ENCODE measurements around the gene ADORA1. TPM values are rescaled to one million over a fixed set of nuclear protein-coding genes. Genes with fewer than 3 reads are reported as not detected.

ADORA1 gene
- polyA plus RNA-seq, 1 donor from 2014 or later, result not detected

GRCh38 chr1:203162403-203162802, 34.9 kb downstream of the ADORA1 start:
- H3K27me3 Mint-ChIP-seq, result peaks cover 27% of the 10 kb centered on the region
- H3K9me3 Mint-ChIP-seq, result peaks cover 0 to 10% (median 4%) of the 10 kb centered on the region in 3 donors
- no peak overlapping the region for H3K27ac Mint-ChIP-seq
- H3K4me1 Mint-ChIP-seq, result peaks cover 0 to 1% (median 0%) of the 10 kb centered on the region in 3 donors
- H3K36me3 Mint-ChIP-seq, result no peaks in the 10 kb centered on the region
- no peak overlapping the region for H3K4me3 Mint-ChIP-seq

GRCh38 chr1:203163891-203164635, 36.5 kb downstream of the ADORA1 start:
- no peaks in the 10 kb centered on the region for H3K9me3 Mint-ChIP-seq
- no peaks in the 10 kb centered on the region for H3K36me3 Mint-ChIP-seq
- H3K4me3 Mint-ChIP-seq, result no peak overlapping the region
- H3K27ac Mint-ChIP-seq, result peak overlapping the region in 1 of 3 donors; percentile 13
- peaks cover 27% of the 10 kb centered on the region for H3K27me3 Mint-ChIP-seq
- peaks cover 0 to 1% (median 0%) of the 10 kb centered on the region in 3 donors for H3K4me1 Mint-ChIP-seq

GRCh38 chr1:203165101-203165799, 37.7 kb downstream of the ADORA1 start:
- Mint-ChIP-seq H3K9me3 (no peaks in the 10 kb centered on the region), H3K4me3 (peak overlapping the region in 1 of 4 donors; percentile 45), H3K27me3 (peaks cover 27% of the 10 kb centered on the region), H3K4me1 (peaks cover 0 to 1% (median 0%) of the 10 kb centered on the region in 3 donors), H3K36me3 (no peaks in the 10 kb centered on the region), H3K27ac (no peak overlapping the region)

GRCh38 chr1:203165800-203166161, 38.3 kb downstream of the ADORA1 start:
- H3K9me3 Mint-ChIP-seq, result no peaks in the 10 kb centered on the region
- H3K27ac Mint-ChIP-seq, result peak overlapping the region in 1 of 3 donors; percentile 91
- peak overlapping the region in 1 of 4 donors; percentile 45 for H3K4me3 Mint-ChIP-seq
- H3K27me3 Mint-ChIP-seq, result peaks cover 27% of the 10 kb centered on the region
- peaks cover 0 to 1% (median 0%) of the 10 kb centered on the region in 3 donors for H3K4me1 Mint-ChIP-seq
- H3K36me3 Mint-ChIP-seq, result no peaks in the 10 kb centered on the region

GRCh38 chr1:203166192-203166940, 38.8 kb downstream of the ADORA1 start:
- Mint-ChIP-seq H3K4me3 (no peak overlapping the region), H3K27ac (peak overlapping the region in 2 of 3 donors; percentile 40 to 91), H3K27me3 (peaks cover 24% of the 10 kb centered on the region), H3K4me1 (peaks cover 0 to 1% (median 0%) of the 10 kb centered on the region in 3 donors), H3K9me3 (no peaks in the 10 kb centered on the region), H3K36me3 (no peaks in the 10 kb centered on the region)

GRCh38 chr1:203167026-203167912, 39.7 kb downstream of the ADORA1 start:
- Mint-ChIP-seq H3K9me3 (no peaks in the 10 kb centered on the region), H3K27me3 (peaks cover 22% of the 10 kb centered on the region), H3K4me3 (no peak overlapping the region), H3K27ac (no peak overlapping the region), H3K36me3 (no peaks in the 10 kb centered on the region), H3K4me1 (peaks cover 0 to 1% (median 0%) of the 10 kb centered on the region in 3 donors)

- Mint-ChIP-seq H3K27ac (no peak overlapping the region), H3K9me3 (no peaks in the 10 kb centered on the region), H3K4me3 (no peak overlapping the region), H3K4me1 (no peaks in the 10 kb centered on the region), H3K27me3 (peaks cover 21% of the 10 kb centered on the region), H3K36me3 (no peaks in the 10 kb centered on the region)
Observed at GRCh38 chr1:203167913-203168200, 40.3 kb downstream of the ADORA1 start.

GRCh38 chr1:203168256-203168786, 40.8 kb downstream of the ADORA1 start:
- H3K4me3 Mint-ChIP-seq, result no peak overlapping the region
- no peaks in the 10 kb centered on the region for H3K36me3 Mint-ChIP-seq
- H3K27ac Mint-ChIP-seq, result peak overlapping the region in 1 of 3 donors; percentile 74
- H3K27me3 Mint-ChIP-seq, result peaks cover 21% of the 10 kb centered on the region
- H3K4me1 Mint-ChIP-seq, result no peaks in the 10 kb centered on the region
- no peaks in the 10 kb centered on the region for H3K9me3 Mint-ChIP-seq

- H3K9me3 Mint-ChIP-seq, result no peaks in the 10 kb centered on the region
- no peaks in the 10 kb centered on the region for H3K36me3 Mint-ChIP-seq
- H3K27me3 Mint-ChIP-seq, result peaks cover 17% of the 10 kb centered on the region
- H3K4me1 Mint-ChIP-seq, result no peaks in the 10 kb centered on the region
- H3K27ac Mint-ChIP-seq, result no peak overlapping the region
- no peak overlapping the region for H3K4me3 Mint-ChIP-seq
Observed at GRCh38 chr1:203168991-203169390, 41.5 kb downstream of the ADORA1 start.

- H3K4me1 Mint-ChIP-seq, result no peaks in the 10 kb centered on the region
- H3K9me3 Mint-ChIP-seq, result no peaks in the 10 kb centered on the region
- no peak overlapping the region for H3K4me3 Mint-ChIP-seq
- H3K36me3 Mint-ChIP-seq, result no peaks in the 10 kb centered on the region
- peaks cover 11% of the 10 kb centered on the region for H3K27me3 Mint-ChIP-seq
- H3K27ac Mint-ChIP-seq, result no peak overlapping the region
Observed at GRCh38 chr1:203169770-203170520, 42.4 kb downstream of the ADORA1 start.

- Mint-ChIP-seq H3K27ac (no peak overlapping the region), H3K4me1 (peaks cover 0 to 2% (median 0%) of the 10 kb centered on the region in 3 donors), H3K9me3 (no peaks in the 10 kb centered on the region), H3K4me3 (no peak overlapping the region), H3K27me3 (peaks cover 4% of the 10 kb centered on the region), H3K36me3 (no peaks in the 10 kb centered on the region)
Observed at GRCh38 chr1:203170625-203171330, 43.3 kb downstream of the ADORA1 start.

GRCh38 chr1:203171341-203172183, 44.0 kb downstream of the ADORA1 start:
- Mint-ChIP-seq H3K9me3 (no peaks in the 10 kb centered on the region), H3K36me3 (no peaks in the 10 kb centered on the region), H3K4me3 (no peak overlapping the region), H3K27ac (no peak overlapping the region), H3K27me3 (peaks cover 5% of the 10 kb centered on the region), H3K4me1 (peaks cover 0 to 2% (median 0%) of the 10 kb centered on the region in 3 donors)

All from IgD-negative memory B cell (primary cell).